ENCODE measurements around the gene RPL9.
A peak's percentile ranks its signal among the peaks of the same experiment; 100 is the strongest.
"Not testable (repeated sequence)": the region's sequence is repeated elsewhere in the genome, so short reads cannot be mapped to it uniquely, and the experiment has no call there.

The RPL9 gene

DNA sequence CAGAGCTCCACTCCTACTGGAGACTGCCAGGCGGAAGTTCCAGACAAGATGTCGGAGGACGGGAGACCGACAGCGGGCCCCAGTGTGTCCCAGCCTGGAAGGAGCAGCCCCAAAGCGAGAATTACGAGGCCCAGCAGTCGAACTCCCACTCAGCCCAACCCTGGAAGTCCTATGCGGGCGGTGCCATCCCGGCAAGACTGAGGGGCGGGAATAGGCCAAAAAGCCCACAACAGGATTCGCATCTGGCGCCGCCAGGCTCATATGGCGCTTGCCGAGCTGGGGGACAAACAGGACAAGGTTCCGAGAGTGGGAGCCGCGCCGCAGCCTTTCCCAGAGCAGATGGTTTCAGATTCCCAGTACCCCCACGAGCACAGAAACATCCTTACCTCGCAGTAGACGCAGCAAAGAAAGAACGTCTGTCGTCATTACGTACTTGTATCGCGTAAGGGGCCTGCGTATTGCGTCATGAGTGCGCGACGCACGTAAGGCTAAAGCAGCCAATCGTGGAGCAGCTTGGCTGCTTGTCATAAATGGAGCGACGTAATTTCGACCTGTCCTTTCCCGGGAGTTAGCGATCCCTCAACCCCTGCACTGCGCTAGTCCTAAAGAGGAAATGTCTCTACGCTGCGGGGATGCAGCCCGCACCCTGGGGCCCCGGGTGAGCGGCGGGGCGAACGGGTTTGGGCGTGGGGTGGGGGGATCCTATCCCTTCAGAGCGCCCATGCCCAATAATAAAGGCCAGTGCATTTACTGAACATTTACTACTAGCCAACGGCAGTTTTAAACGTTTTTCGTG lies at the start of gene RPL9, which contains the start of gene LIAS:
Gene RPL9 (minus strand): TSS at position 418 of the 796 bp plus-strand sequence. CDS start 483 bp downstream, outside the sequence.
Gene LIAS (plus strand): TSS at position 552 of the 796 bp plus-strand sequence. CDS start 62 bp downstream, at position 614.
- TF ChIP-seq POLR2A (IDR thresholded peaks at IDR 0.05; ENCODE audit: low read depth, low read length) = peak; percentile 89
- DNase-seq (ENCODE audit: insufficient read length, low spot score) (peak; percentile 69), FAIRE-seq (peak; percentile 97)

- TF ChIP-seq POLR2A (IDR thresholded peaks at IDR 0.05; ENCODE audit: low read depth, low read length) = no peak
- no peak for DNase-seq (ENCODE audit: insufficient read length, low spot score)
- no peak for FAIRE-seq
Measured at GRCh38 chr4:39505581-39505980, 46.9 kb upstream of the RPL9 start.

DNA sequence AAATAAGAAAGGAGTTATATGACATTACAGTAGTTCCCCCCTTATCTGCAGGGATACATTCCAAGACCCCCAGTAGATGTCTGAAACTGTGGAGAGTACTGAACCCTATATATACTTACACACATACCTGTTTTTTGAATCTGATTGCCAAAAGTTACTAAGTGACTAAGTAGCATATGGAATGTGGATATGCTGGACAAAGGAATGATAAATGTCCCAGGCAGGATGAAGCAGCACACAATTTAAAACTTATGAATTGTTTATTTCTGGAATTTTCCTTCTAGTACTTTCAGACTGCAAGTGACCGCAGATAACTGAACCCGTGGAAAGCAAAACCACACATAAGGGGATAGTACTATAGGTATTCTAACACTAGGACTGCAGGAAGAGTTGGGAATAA lies 45.8 kb upstream of the RPL9 start:
- DNase-seq (ENCODE audit: insufficient read length, low spot score) (no peak), FAIRE-seq (no peak)
- TF ChIP-seq POLR2A (IDR thresholded peaks at IDR 0.05; ENCODE audit: low read depth, low read length) = no peak

DNA sequence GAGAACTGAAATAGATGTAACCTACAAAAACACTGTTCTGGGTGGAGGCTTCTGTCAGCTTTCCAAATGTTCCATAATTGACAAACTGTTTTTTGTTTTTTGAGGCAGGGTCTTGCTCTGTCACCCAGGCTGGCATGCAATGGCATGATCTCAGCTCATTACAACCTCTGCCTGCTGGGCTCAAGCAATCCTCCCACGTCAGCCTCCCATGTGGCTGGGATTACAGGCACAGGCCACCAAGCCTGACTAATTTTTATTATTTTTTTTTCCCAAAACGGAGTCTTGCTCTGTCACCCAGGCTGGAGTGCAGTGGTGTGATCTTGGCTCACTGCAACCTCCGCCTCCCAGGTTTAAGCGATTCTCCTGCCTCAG lies 43.9 kb upstream of the RPL9 start:
- not testable (repeated sequence) for DNase-seq (ENCODE audit: insufficient read length, low spot score); FAIRE-seq

DNA sequence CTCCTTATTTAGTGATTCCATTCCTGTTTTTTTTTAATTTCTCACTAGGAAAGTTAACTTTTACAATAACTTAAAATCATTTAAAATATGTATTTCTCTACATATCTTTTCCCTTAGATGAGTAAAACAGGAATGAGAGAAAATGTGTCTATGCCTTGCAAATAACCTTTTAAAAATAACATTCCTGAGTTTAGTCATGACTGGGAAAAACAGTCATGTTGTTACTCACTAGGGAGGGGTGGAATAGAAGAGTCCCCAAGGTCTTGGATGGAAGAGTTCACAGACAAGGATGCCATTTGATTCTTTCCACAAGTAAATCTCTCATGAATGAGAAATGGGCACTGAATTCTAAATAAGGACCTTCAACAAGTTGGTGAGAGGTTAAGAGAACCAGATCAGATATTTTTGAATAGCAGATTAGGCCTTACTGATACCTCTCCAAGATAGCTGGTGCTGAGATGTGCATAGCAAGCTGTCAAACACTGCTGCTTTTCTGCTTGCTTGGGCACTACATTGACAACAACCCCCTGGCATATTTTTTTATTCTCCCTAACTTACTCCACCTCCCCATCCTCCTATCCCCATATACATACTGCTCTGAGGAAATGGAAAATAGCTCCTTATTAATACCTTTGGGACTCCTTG lies 43.4 kb upstream of the RPL9 start:
- no peak for TF ChIP-seq POLR2A (IDR thresholded peaks at IDR 0.05; ENCODE audit: low read depth, low read length)
- FAIRE-seq (peak; percentile 78), DNase-seq (ENCODE audit: insufficient read length, low spot score) (peak; percentile 28)

DNA sequence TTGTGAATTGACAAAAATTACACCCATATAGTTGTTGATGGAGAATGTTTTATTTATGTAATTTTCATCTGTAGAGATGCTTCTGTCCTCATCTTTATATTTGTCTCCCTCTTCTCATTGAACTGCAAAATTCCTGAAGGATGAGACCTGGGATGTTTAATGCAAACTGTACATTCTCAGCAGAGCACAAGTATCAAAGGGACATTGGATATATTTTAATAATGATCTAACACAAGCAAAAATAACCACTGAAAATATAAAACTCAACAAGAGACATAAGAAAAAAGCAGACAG lies 40.0 kb upstream of the RPL9 start:
- TF ChIP-seq POLR2A (IDR thresholded peaks at IDR 0.05; ENCODE audit: low read depth, low read length) = no peak
- no peak for DNase-seq (ENCODE audit: insufficient read length, low spot score)
- no peak for FAIRE-seq

DNA sequence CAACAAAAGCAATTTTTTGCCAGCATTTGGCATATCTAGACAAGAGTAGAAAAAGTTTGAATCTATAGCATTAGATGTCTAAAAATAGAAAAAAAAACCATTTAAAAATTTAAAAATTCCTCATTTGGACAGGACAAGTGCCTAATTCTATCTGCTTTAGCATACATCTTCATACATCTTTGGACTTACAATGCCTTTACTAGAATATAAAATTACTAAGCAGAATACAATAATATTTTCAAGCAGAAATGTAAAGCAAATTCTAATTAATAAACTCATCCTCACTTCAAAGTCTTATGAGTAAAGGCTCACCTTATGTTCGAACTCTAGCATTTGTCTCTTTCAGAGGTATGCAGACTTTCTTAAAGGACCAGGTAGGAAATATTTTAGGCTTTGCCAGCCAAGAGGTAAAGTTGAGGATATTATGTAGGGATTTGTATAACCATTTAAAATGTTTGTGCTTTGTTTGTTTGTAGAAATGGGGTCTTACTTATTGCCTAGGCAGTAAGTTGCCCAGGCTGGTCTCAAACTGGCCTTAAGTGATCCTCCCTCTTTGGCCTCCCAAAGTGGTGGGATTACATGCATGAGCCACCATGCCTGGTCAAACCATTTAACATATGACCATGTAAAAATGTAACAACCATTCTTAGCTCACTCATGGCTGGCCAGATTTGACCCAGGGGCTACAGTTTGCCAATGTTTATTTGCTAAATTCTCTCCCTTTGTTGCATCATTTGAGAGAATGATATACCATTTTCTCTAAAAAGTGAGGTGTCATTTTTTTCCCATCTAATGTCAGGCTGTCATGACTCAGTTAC lies 39.4 kb upstream of the RPL9 start:
- no peak for FAIRE-seq
- no peak for TF ChIP-seq POLR2A (IDR thresholded peaks at IDR 0.05; ENCODE audit: low read depth, low read length)
- DNase-seq (ENCODE audit: insufficient read length, low spot score) = no peak

- no peak for DNase-seq (ENCODE audit: insufficient read length, low spot score)
- no peak for FAIRE-seq
- TF ChIP-seq POLR2A (IDR thresholded peaks at IDR 0.05; ENCODE audit: low read depth, low read length) = no peak
Measured at GRCh38 chr4:39495446-39496213, 36.9 kb upstream of the RPL9 start.

- DNase-seq (ENCODE audit: insufficient read length, low spot score) = no peak
- FAIRE-seq = no peak
- TF ChIP-seq POLR2A (IDR thresholded peaks at IDR 0.05; ENCODE audit: low read depth, low read length) = no peak
Measured at GRCh38 chr4:39494354-39494753, 35.6 kb upstream of the RPL9 start.

- DNase-seq (ENCODE audit: insufficient read length, low spot score) (no peak), FAIRE-seq (no peak)
- no peak for TF ChIP-seq POLR2A (IDR thresholded peaks at IDR 0.05; ENCODE audit: low read depth, low read length)
Measured at GRCh38 chr4:39490322-39490721, 31.6 kb upstream of the RPL9 start.

DNA sequence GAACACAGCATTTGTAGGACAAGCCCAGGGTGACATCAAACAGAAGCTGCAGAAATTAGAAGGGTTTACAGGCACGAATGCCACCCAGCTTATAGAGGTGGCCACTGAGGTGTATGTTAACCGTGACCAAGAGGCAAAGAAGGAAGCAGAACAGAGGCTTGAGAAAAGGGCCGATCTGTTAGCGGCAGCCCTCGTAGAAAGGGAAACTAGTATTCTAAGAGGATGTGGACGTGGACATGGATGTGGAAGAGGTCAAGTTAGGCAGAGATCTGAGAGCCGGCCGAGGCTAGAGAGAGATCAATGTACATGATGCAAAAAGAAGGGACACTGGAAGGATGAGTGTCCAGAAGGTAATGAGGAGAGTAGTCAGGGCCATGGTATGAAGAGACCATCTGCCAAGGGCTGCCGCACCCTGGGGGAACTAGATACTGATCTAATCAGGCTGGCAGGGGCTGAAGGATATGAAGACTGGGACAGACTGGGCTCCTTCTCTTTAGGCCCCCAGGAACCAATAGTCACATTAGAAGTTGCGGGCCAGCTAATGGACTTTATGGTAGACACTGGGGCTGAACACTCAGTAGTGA lies 27.6 kb upstream of the RPL9 start:
- no peak for TF ChIP-seq POLR2A (IDR thresholded peaks at IDR 0.05; ENCODE audit: low read depth, low read length)
- DNase-seq (ENCODE audit: insufficient read length, low spot score) = no peak
- no peak for FAIRE-seq

DNA sequence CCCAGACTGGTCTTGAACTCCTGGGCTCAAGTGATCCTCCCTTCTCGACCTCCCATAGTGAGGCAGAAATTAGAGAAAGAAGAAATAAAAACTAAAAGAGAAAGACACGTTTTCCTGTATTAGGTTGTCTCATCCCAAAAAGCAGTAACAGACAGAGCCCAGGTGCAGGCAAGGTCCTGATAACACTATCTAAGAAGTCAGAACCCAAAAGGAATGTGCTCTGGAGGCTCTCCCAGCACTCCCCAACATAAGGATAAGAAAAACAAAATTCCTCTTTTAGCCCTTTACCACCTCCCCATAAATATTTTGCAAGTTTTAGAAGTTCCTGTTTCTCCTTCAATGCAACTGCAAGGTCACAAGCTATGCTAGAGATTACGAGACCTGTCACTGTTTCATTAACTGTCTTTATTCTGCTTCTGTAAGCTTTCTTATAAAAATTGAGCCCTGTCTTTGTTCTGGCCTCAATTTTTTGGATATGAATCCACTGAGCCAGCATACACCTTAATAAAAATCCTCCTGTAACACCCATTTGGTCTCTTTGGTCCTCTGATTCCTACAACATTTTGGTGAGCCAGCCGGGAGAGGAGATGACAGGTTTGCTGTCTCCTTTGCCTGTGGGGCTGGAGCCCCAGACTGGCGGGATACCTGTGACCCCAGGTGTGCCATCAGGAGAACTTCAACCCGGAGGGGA lies 26.0 kb upstream of the RPL9 start:
- TF ChIP-seq POLR2A (IDR thresholded peaks at IDR 0.05; ENCODE audit: low read depth, low read length) = no peak
- DNase-seq (ENCODE audit: insufficient read length, low spot score) (no peak), FAIRE-seq (no peak)

Data from H54 (cell line).